OCI-LY1 (cell line): ENCODE data around the gene ADK.

Experiments used
- CTCF ChIP-seq: fragments of 200-600 bp; sonication (generic), shearing (Covaris generic); IDR thresholded peaks from 2 replicates; pipeline ENCODE4 v1.5.1; 2017; ENCODE audit warnings: mild to moderate bottlenecking, antibody characterized with exemption, low read length, moderate library complexity, mixed read lengths
- EZH2 ChIP-seq: fragments of 200-600 bp; sonication (generic), shearing (Covaris generic); IDR thresholded peaks from 2 replicates; pipeline ENCODE4 v1.8.0; 2017; ENCODE audit warnings: borderline replicate concordance, mixed run types, mild to moderate bottlenecking, antibody characterized with exemption, low read length, moderate library complexity, mixed read lengths

- no peak for TF ChIP-seq CTCF
- TF ChIP-seq EZH2: no peak
Observed at GRCh38 chr10:74600170-74600569, 449.1 kb downstream of the ADK start.
